ENCODE measurements around the gene C1QTNF5.
A peak's percentile ranks its signal among the peaks of the same experiment; 100 is the strongest.

Gene C1QTNF5

GRCh38 chr11:119338318-119338890 is 2.3 kb downstream of the C1QTNF5 start:
- DNase-seq (ENCODE audit: extremely low read depth in 1 of 2, low read depth in 1 of 2) = peak in 1 of 2 donors; percentile 51

GRCh38 chr11:119337581-119338317 is 2.9 kb downstream of the C1QTNF5 start:
- DNase-seq (ENCODE audit: extremely low read depth in 1 of 2, low read depth in 1 of 2) = no peak

- DNase-seq (ENCODE audit: extremely low read depth in 1 of 2, low read depth in 1 of 2) = no peak
Observed at GRCh38 chr11:119336744-119337469, 3.8 kb downstream of the C1QTNF5 start.

GRCh38 chr11:119335655-119336543 is 4.8 kb downstream of the C1QTNF5 start:
- no peak for DNase-seq (ENCODE audit: extremely low read depth in 1 of 2, low read depth in 1 of 2)

DNA sequence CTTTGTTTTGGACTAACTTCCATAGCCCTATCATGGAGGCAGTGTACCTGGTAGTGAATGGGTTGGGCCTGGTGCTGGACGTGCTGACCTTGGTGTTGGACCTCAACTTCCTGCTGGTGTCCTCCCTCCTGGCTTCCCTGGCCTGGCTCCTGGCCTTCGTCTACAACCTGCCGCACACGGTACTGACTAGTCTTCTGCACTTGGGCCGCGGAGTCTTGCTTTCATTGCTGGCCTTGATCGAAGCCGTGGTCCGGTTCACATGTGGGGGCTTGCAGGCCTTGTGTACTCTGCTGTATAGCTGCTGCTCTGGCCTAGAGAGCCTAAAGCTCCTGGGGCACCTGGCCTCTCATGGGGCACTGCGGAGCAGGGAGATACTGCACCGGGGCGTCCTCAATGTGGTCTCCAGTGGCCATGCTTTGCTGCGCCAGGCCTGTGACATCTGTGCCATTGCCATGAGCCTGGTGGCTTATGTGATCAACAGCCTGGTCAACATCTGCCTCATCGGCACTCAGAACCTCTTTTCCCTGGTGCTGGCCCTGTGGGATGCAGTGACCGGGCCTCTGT is 5.5 kb downstream of the C1QTNF5 start:
- no peak for DNase-seq (ENCODE audit: extremely low read depth in 1 of 2, low read depth in 1 of 2)

- DNase-seq (ENCODE audit: extremely low read depth in 1 of 2, low read depth in 1 of 2) = peak; percentile 83 to 88
Observed at GRCh38 chr11:119334174-119334930, 6.3 kb downstream of the C1QTNF5 start, which contains the start of gene RNF26. Gene RNF26 (plus strand): TSS chr11:119334527. CDS start chr11:119335123, 596 bp downstream.

- no peak for DNase-seq (ENCODE audit: extremely low read depth in 1 of 2, low read depth in 1 of 2)
Observed at GRCh38 chr11:119332111-119332765, 8.4 kb downstream of the C1QTNF5 start.

DNA sequence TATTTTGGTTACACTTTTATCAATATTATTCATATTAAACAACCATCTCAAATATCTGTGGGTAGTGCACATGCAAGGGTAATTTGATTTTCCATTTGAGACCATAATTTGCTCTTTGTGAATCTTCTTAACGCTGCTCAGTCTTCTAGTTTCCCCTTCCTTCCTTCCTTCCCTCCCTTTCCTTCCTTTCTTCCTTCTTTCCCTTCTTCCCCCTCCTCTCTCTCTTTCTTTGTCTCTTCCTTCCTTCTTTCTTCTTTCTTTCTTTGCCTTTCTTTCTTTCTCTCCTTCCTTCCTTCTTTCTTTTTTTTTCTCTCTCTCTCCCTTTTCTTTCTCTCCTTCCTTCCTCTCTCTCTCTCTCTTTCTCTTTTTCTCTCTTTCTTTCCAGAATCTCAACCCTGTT is 10.4 kb downstream of the C1QTNF5 start:
- no peak for DNase-seq (ENCODE audit: extremely low read depth in 1 of 2, low read depth in 1 of 2)

DNA sequence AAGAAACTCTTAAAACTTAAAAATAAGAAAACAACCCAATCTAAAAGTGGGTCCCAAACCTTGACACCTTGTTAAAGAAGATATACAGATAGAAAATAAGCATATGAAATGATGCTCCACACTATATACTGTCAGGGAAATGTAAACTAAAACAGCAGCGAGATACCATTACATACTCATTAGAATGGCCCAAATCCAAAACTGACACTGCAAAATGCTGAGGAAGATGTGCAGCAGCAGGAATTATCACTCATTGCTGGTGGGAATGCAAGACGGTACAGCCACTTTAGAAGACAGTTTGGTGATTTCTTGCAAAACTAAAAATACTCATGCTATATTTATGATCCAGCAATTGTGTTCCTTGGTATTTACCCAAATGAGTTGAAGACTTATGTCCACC is 11.4 kb downstream of the C1QTNF5 start:
- no peak for DNase-seq (ENCODE audit: extremely low read depth in 1 of 2, low read depth in 1 of 2)

DNA sequence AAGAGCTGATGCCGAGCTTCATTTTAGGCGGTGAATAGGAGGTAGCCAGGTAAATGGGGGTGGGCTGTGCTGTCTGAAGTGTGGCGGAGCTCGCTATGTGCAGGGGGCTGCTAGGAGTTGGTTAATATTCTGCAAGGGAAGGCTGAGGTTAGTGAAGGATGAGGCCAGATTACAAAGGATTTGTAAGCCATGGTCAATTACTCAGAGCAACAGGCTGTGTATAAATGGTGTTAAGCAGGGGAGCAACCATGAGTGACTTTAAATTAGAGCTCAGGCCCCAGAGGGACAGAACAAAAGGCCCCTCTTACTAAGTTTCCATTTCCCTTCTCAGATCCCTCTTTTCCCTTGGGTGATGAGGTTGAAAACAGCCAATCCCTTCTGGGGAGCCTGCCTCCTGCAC is 16.5 kb downstream of the C1QTNF5 start:
- no peak for DNase-seq (ENCODE audit: extremely low read depth in 1 of 2, low read depth in 1 of 2)

- peak; percentile 56 to 70 for DNase-seq (ENCODE audit: extremely low read depth in 1 of 2, low read depth in 1 of 2)
Observed at GRCh38 chr11:119323532-119324033, 17.1 kb downstream of the C1QTNF5 start.

- no peak for DNase-seq (ENCODE audit: extremely low read depth in 1 of 2, low read depth in 1 of 2)
Observed at GRCh38 chr11:119322921-119323531, 17.7 kb downstream of the C1QTNF5 start.

DNA sequence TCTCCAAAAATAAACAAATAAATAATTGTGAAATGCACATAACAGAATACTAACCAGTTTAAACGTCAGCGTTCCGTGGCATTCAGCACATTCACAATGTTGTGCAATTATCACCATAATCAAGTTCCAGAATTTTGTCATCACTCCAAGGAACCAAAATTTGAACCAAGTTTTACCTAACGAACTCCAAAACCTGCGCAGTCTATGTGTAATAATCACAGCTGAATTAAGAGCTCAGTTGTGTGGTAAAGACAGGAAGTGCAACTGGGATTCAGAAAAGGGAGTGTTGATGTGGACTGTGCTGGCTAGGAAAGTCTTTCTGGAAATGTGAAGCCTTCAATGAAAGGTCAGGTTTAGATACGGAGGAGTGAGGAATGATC is 18.3 kb downstream of the C1QTNF5 start:
- no peak for DNase-seq (ENCODE audit: extremely low read depth in 1 of 2, low read depth in 1 of 2)

- peak in 1 of 2 donors; percentile 25 for DNase-seq (ENCODE audit: extremely low read depth in 1 of 2, low read depth in 1 of 2)
Observed at GRCh38 chr11:119320776-119321524, 19.7 kb downstream of the C1QTNF5 start.

DNA sequence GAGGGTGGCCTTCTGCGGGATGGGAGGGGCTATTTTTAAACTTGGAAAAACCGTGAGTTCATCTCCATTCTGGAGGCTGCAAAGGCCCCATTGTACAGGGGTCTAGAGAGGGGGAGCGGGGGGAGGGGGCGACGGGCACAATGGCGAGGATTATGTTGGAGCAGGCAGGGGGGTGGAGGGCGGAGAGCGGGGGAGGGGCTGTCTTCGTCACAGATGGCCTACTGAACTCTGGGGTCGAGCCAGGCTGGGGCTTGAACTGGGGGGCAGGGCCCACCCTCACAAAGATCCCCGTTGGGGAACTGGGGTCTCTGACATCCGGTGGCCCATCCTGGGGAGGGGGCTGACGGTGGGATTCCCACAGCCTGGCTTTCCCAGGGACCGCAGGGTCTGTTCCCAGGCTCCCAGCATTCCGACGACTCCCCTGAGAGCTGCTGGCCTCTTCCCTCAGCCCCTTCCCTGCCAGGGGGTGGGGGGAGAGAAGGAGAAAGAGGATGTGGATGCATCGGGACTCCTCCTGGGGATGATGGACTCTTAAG is 20.4 kb downstream of the C1QTNF5 start:
- no peak for DNase-seq (ENCODE audit: extremely low read depth in 1 of 2, low read depth in 1 of 2)

GRCh38 chr11:119319700-119320239 is 20.9 kb downstream of the C1QTNF5 start:
- DNase-seq (ENCODE audit: extremely low read depth in 1 of 2, low read depth in 1 of 2) = no peak

- no peak for DNase-seq (ENCODE audit: extremely low read depth in 1 of 2, low read depth in 1 of 2)
Observed at GRCh38 chr11:119319136-119319699, 21.5 kb downstream of the C1QTNF5 start.

Measured in activated CD8-positive, alpha-beta memory T cell treated with anti-CD3 and anti-CD28 coated beads for 1 hour (primary cell).